ENCODE data around the gene YKT6.

The YKT6 gene

DNA sequence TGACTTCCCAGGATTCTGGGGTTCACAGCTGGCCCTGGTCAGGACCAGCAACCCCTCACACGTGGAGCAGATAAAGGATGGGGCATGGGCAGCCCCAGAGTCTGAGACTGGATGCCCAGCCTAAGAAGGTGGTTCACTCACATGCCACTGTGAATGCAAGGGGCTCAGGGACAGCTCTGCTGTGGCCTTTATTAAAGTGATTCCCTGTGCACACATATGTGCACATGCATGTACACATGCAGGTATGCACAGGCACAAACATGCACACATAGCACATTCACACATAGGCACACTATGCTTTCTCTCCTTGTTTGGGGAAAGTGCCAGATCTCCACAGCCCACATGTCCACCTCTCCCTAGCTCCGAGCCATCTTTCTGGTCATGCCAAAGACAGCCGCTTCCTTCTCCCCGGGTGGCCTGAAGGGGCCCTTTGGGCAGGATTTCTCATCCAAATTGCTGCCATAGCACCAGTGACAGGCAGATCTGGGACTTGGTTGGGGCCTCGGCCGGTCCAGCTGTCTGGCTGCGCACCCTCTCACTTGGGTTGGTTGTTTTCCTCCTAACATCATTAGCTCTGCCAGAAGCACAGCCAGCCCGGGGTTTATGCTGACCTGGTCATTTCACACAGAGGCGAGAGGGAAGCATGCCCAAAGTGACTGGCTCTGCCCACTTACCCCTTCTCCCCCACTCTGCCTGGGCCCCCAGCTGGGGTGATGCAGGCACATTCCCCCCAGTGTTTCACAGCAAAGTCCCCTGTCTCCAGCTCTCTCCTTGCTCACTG, 13.0 kb upstream of the YKT6 start:
- H3K27me3 ChIP-seq (ENCODE audit: control insufficient read depth, insufficient read depth, low read length) = no peaks in the 10 kb centered on the region
- H3K4me1 ChIP-seq = peaks cover 30% of the 10 kb centered on the region
- TF ChIP-seq, protein P1, sequence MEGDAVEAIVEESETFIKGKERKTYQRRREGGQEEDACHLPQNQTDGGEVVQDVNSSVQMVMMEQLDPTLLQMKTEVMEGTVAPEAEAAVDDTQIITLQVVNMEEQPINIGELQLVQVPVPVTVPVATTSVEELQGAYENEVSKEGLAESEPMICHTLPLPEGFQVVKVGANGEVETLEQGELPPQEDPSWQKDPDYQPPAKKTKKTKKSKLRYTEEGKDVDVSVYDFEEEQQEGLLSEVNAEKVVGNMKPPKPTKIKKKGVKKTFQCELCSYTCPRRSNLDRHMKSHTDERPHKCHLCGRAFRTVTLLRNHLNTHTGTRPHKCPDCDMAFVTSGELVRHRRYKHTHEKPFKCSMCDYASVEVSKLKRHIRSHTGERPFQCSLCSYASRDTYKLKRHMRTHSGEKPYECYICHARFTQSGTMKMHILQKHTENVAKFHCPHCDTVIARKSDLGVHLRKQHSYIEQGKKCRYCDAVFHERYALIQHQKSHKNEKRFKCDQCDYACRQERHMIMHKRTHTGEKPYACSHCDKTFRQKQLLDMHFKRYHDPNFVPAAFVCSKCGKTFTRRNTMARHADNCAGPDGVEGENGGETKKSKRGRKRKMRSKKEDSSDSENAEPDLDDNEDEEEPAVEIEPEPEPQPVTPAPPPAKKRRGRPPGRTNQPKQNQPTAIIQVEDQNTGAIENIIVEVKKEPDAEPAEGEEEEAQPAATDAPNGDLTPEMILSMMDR (IDR thresholded peaks at IDR 0.05) = no peak
- H3K27ac ChIP-seq = peak overlapping the region; percentile 32
- no peak overlapping the region for H3K4me2 ChIP-seq (ENCODE audit: low read length)
- H3K36me3 ChIP-seq (ENCODE audit: control insufficient read depth, insufficient read depth, low read length) = no peaks in the 10 kb centered on the region
- peak overlapping the region; percentile 89 for H2AFZ ChIP-seq
- no peaks in the 10 kb centered on the region for H3K79me2 ChIP-seq
- no peak overlapping the region for H3K9ac ChIP-seq
- no peak overlapping the region for H3K4me3 ChIP-seq (ENCODE audit: low read depth, low read length)
- H3K9me3 ChIP-seq (ENCODE audit: control insufficient read depth, low read length) = no peaks in the 10 kb centered on the region

DNA sequence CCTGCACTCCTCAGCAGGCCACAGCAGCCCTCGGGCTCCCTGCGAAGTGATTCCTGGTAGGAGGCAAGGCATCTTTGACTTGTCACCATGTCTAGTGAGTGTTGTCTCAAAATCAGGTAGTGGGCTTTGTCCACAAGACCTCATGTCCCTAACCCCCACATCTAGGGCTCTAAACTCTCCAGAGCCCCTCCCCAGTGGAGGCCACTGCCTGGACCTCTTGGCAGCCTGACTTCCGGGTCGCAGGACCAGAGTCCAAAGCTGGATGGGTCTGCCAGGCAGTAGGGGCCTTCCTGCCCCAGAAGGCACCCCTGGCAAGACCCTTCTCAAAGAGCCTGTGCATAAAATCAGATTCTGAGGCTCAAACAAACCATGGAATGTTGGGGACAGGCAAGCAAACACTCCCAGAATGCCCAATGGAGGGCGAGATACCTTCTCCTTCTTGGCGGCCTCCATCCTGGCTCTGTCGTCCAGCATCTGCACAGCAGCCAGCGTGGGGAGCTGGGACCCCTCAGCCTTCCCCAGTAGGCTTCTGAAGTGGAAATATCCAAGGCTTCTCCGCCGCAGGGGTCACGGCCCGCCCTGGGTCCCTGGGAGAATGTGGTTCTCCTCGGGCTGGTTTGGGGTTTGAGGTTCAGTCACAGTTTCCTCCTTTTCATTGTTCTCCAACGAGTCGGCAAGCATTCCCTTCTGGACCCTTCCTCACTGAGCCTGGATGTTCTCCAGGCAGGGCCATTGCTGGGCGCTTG, 12.1 kb upstream of the YKT6 start:
- Histone ChIP-seq H3K9me3 (ENCODE audit: control insufficient read depth, low read length) (no peaks in the 10 kb centered on the region), H3K4me2 (ENCODE audit: low read length) (no peak overlapping the region), H2AFZ (peak overlapping the region; percentile 97), H3K27ac (peak overlapping the region; percentile 32), H3K4me1 (peaks cover 30% of the 10 kb centered on the region), H3K27me3 (ENCODE audit: control insufficient read depth, insufficient read depth, low read length) (no peaks in the 10 kb centered on the region), H3K79me2 (no peaks in the 10 kb centered on the region), H3K9ac (no peak overlapping the region), H3K4me3 (ENCODE audit: low read depth, low read length) (no peak overlapping the region), H3K36me3 (ENCODE audit: control insufficient read depth, insufficient read depth, low read length) (no peaks in the 10 kb centered on the region)
- TF ChIP-seq, protein P1 (IDR thresholded peaks at IDR 0.05) = no peak

DNA sequence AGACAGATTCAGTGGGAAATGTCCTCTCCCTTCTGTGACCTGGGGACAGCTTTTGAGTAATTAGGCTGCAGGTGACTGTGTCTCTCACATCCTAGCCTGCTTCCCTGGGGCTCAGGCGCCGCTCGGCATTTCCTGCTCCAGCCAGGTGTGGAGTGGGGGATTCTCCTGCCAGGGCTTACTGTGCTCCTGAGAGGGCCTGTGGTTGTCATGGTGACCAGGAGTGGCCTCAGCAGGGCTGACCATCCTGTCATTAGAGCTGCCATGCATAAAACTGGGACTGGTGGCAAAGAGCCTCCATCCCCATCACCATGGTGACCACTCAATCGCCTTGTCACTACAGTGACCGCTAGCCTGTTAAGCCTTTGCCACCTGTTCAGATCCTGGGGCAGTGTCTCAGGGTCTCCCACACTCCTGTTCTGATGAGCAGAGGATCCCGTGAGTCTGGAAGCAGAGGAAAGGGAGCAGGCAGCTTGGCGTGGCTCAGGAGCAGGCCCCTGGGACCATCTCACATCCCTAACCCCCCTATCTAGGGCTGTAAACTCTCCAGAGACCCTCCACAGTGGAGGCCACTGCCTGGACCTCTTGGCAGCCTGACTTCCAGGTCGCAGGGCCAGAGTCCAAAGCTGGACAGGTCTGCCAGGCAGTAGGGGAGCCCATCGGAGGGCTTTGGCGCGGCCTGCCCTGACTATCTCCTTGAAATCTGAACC, 11.3 kb upstream of the YKT6 start, which contains the start of gene GCK:
GCK (minus strand) TSS at position 154 of the 707 bp plus-strand sequence. CDS start 486 bp downstream, outside the sequence.
- Histone ChIP-seq H3K9me3 (ENCODE audit: control insufficient read depth, low read length) (no peaks in the 10 kb centered on the region), H3K4me3 (ENCODE audit: low read depth, low read length) (no peak within 1 kb of the TSS), H3K27ac (peak within 1 kb of the TSS; percentile 56), H3K79me2 (no peaks in the 10 kb centered on the region), H3K36me3 (ENCODE audit: control insufficient read depth, insufficient read depth, low read length) (no peaks in the 10 kb centered on the region), H3K4me1 (peaks cover 30% of the 10 kb centered on the region), H3K9ac (peak within 1 kb of the TSS; percentile 19), H2AFZ (peak within 1 kb of the TSS; percentile 97), H3K4me2 (ENCODE audit: low read length) (no peak within 1 kb of the TSS), H3K27me3 (ENCODE audit: control insufficient read depth, insufficient read depth, low read length) (no peaks in the 10 kb centered on the region)
- TF ChIP-seq, protein P1 (IDR thresholded peaks at IDR 0.05) = no peak

- peak overlapping the region; percentile 56 for H3K27ac ChIP-seq
- H3K79me2 ChIP-seq = no peaks in the 10 kb centered on the region
- H3K4me2 ChIP-seq (ENCODE audit: low read length) = no peak overlapping the region
Measured at GRCh38 chr7:44189993-44190872, 10.5 kb upstream of the YKT6 start.

More at GRCh38 chr7:44189993-44190872, 10.5 kb upstream of the YKT6 start:
- Histone ChIP-seq H3K9ac (peak overlapping the region; percentile 19), H3K36me3 (ENCODE audit: control insufficient read depth, insufficient read depth, low read length) (no peaks in the 10 kb centered on the region), H3K9me3 (ENCODE audit: control insufficient read depth, low read length) (no peaks in the 10 kb centered on the region), H3K27me3 (ENCODE audit: control insufficient read depth, insufficient read depth, low read length) (no peaks in the 10 kb centered on the region), H2AFZ (peak overlapping the region; percentile 97), H3K4me1 (peaks cover 30% of the 10 kb centered on the region), H3K4me3 (ENCODE audit: low read depth, low read length) (no peak overlapping the region)
- TF ChIP-seq, protein P1 (IDR thresholded peaks at IDR 0.05) = no peak
